Head of caudate nucleus (tissue), 42 donors: Measurements from ENCODE around the gene GATB.
A peak's percentile ranks its signal among the peaks of the same experiment; 100 is the strongest.

Experiments used
- DNase-seq, 42 donors: peaks; one replicate each; pipeline versions ENCODE4 v3.0.0 to v3.0.0-alpha.2; 2020 to 2021; ENCODE audit warnings: mixed read lengths in 7 of 42
- intact Hi-C: fragments of 100-400 bp; cut with DNase I; formaldehyde crosslinking; loops from one replicate; pipeline ENCODE4 v1.15.0; 2022

The GATB gene

GRCh38 chr4:151688003-151688784 is 72.6 kb downstream of the GATB start:
- intact Hi-C loops: no loop called here
- peak in 2 of 42 donors; percentile 14 to 19 for DNase-seq

GRCh38 chr4:151687021-151687640 is 73.7 kb downstream of the GATB start:
- intact Hi-C loops: no loop called here
- DNase-seq: no peak

GRCh38 chr4:151685303-151685702 is 75.5 kb downstream of the GATB start:
- intact Hi-C loops: no loop called here
- DNase-seq: no peak

- intact Hi-C loops: no loop called here
Observed at GRCh38 chr4:151681085-151681484, 79.7 kb downstream of the GATB start.

GRCh38 chr4:151679231-151679630 is 81.6 kb downstream of the GATB start:
- DNase-seq: no peak
- intact Hi-C loops: no loop called here

More at GRCh38 chr4:151681085-151681484, 79.7 kb downstream of the GATB start:
- no peak for DNase-seq

- DNase-seq: no peak
- intact Hi-C loops: no loop called here
Observed at GRCh38 chr4:151678048-151678872, 82.5 kb downstream of the GATB start.

- intact Hi-C loops: no loop called here
- DNase-seq: no peak
Observed at GRCh38 chr4:151677193-151677592, 83.6 kb downstream of the GATB start.

- DNase-seq: no peak
- intact Hi-C loops: no loop called here
Observed at GRCh38 chr4:151676301-151676700, 84.5 kb downstream of the GATB start.

GRCh38 chr4:151675411-151675971 is 85.3 kb downstream of the GATB start:
- peak in 5 of 42 donors; percentile 28 to 44 (median 41) for DNase-seq
- intact Hi-C loops: no loop called here

GRCh38 chr4:151674804-151675391 is 85.9 kb downstream of the GATB start:
- intact Hi-C loops: no loop called here
- DNase-seq: peak in 25 of 42 donors; percentile 10 to 62 (median 34)

- no peak for DNase-seq
- intact Hi-C loops: no loop called here
Observed at GRCh38 chr4:151673908-151674520, 86.8 kb downstream of the GATB start.

GRCh38 chr4:151672996-151673395 is 87.8 kb downstream of the GATB start:
- intact Hi-C loops: no loop called here
- no peak for DNase-seq

- DNase-seq: no peak
- intact Hi-C loops: no loop called here
Observed at GRCh38 chr4:151671541-151672059, 89.2 kb downstream of the GATB start.

GRCh38 chr4:151670843-151671242 is 90.0 kb downstream of the GATB start:
- intact Hi-C loops: no loop called here
- no peak for DNase-seq

- DNase-seq: no peak
- intact Hi-C loops: no loop called here
Observed at GRCh38 chr4:151669990-151670389, 90.8 kb downstream of the GATB start.

- DNase-seq: no peak
- intact Hi-C loops: no loop called here
Observed at GRCh38 chr4:151668689-151669402, 92.0 kb downstream of the GATB start.

GRCh38 chr4:151667666-151668065 is 93.1 kb downstream of the GATB start:
- intact Hi-C loops: no loop called here
- no peak for DNase-seq

- intact Hi-C loops: no loop called here
- no peak for DNase-seq
Observed at GRCh38 chr4:151667048-151667447, 93.8 kb downstream of the GATB start.
